Endometrial microvascular endothelial cells (primary cell): ENCODE results near the gene SENP7. TPM values are rescaled to one million over a fixed set of nuclear protein-coding genes. Genes with fewer than 3 reads are reported as not detected.
"Not testable (repeated sequence)": the region's sequence is repeated elsewhere in the genome, so short reads cannot be mapped to it uniquely, and the experiment has no call there.

ENCODE experiments used
- in situ Hi-C: cut with HindIII; loops from 2 replicates; pipeline ENCODE4 v1.10.0; 2017; ENCODE audit warnings: low sequenced_read_pairs, low pct_unique_long_range_greater_than_20kb; ENCODE audit errors: inconsistent ontology term
- total RNA-seq: library from RNA; depleted of rRNA; stranded (reverse); fragments of >200 nt; gene quantifications from one replicate; pipeline ENCODE4 v1.2.3, GENCODE V29; 2015; ENCODE audit errors: inconsistent ontology term

Gene SENP7
- total RNA-seq, 1 donor from 2014 or later, result 12.2 TPM

GRCh38 chr3:101466465-101467309 is 46.3 kb downstream of the SENP7 start:
- in situ Hi-C loops, result no loop called here

GRCh38 chr3:101464235-101464634 is 48.8 kb downstream of the SENP7 start:
- in situ Hi-C loops, result no loop called here

GRCh38 chr3:101461451-101461850 is 51.6 kb downstream of the SENP7 start:
- in situ Hi-C loops, result no loop called here

- in situ Hi-C loops, result no loop called here
These were observed 54.6 kb downstream of the SENP7 start for GRCh38 chr3:101458387-101458786.

GRCh38 chr3:101454629-101455028 is 58.4 kb downstream of the SENP7 start:
- in situ Hi-C loops, result no loop called here

- in situ Hi-C loops, result no loop called here
These were observed 59.1 kb downstream of the SENP7 start for GRCh38 chr3:101453961-101454360.

- in situ Hi-C loops, result not testable (repeated sequence)
These were observed 74.4 kb downstream of the SENP7 start for GRCh38 chr3:101438641-101439040.

GRCh38 chr3:101433652-101434051 is 79.4 kb downstream of the SENP7 start:
- in situ Hi-C loops, result no loop called here

GRCh38 chr3:101423984-101424888 is 88.8 kb downstream of the SENP7 start:
- in situ Hi-C loops, result no loop called here

GRCh38 chr3:101418851-101419250 is 94.2 kb downstream of the SENP7 start:
- in situ Hi-C loops, result no loop called here

GRCh38 chr3:101414121-101414520 is 98.9 kb downstream of the SENP7 start:
- in situ Hi-C loops, result no loop called here

GRCh38 chr3:101413656-101414055 is 99.4 kb downstream of the SENP7 start:
- in situ Hi-C loops, result no loop called here

- in situ Hi-C loops, result no loop called here
These were observed 121.5 kb downstream of the SENP7 start for GRCh38 chr3:101391413-101391950.

- in situ Hi-C loops, result no loop called here
These were observed 124.3 kb downstream of the SENP7 start for GRCh38 chr3:101388706-101389105.

GRCh38 chr3:101387351-101387750 is 125.7 kb downstream of the SENP7 start:
- in situ Hi-C loops, result no loop called here

GRCh38 chr3:101384426-101384825 is 128.6 kb downstream of the SENP7 start:
- in situ Hi-C loops, result no loop called here

GRCh38 chr3:101383656-101384055 is 129.4 kb downstream of the SENP7 start:
- in situ Hi-C loops, result no loop called here

- in situ Hi-C loops, result no loop called here
These were observed 129.8 kb downstream of the SENP7 start for GRCh38 chr3:101383156-101383575.

GRCh38 chr3:101381809-101382208 is 131.2 kb downstream of the SENP7 start:
- in situ Hi-C loops, result no loop called here
